HG03139 (cell line): ENCODE measurements around the gene FAM107B.

Experiments used
- ATAC-seq: cut with Tn5 transposase; IDR thresholded peaks from one replicate; pipeline ENCODE4 v1.9.1; 2021; ENCODE audit not compliant: unreplicated experiment

Gene FAM107B

GRCh38 chr10:14519785-14520184, 254.9 kb downstream of the FAM107B start:
- ATAC-seq, result no peak

DNA sequence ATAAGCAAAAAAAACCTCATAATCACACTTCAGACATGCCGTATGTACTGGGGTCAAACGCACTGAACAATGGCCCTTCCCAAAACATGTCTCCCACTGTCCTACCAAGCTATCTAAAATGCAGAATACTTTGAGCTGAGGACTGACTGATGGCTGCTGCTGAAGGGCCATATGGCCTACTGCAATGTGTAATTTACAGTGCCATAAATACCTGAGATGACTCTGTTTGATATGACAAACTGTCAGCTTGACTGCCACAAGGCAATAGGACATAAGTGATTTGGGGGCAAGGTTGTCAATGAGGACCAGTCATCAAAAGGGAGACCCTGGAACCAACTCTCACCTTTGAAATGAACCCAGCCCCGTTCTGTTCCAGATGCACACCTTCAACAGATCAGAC, 256.5 kb downstream of the FAM107B start:
- ATAC-seq, result no peak

DNA sequence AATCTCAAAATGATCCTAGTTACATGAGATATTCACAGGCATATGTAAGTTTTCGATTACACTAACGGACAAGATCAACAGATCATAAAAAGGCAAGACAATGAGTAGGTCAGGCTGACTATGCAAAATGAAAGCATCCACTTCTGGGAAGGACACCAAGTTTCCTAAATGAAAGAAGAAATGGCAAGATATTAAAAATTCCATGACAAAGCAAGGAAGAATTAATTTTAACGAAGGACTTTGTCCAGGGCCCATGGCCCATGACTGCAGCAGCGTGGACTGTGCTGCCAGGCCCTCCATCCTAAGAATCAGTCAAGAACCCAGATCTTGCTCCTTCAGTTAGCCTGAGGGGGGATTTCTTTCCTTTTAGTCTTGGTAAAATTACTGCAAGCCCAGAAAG, 261.6 kb downstream of the FAM107B start:
- ATAC-seq, result no peak

GRCh38 chr10:14510346-14510745, 264.4 kb downstream of the FAM107B start:
- ATAC-seq, result no peak

GRCh38 chr10:14508725-14509124, 266.0 kb downstream of the FAM107B start:
- no peak for ATAC-seq

- ATAC-seq, result no peak
Observed at GRCh38 chr10:14507781-14508180, 266.9 kb downstream of the FAM107B start.

- no peak for ATAC-seq
Observed at GRCh38 chr10:14507176-14507575, 267.5 kb downstream of the FAM107B start.

GRCh38 chr10:14502431-14502830, 272.3 kb downstream of the FAM107B start:
- no peak for ATAC-seq

DNA sequence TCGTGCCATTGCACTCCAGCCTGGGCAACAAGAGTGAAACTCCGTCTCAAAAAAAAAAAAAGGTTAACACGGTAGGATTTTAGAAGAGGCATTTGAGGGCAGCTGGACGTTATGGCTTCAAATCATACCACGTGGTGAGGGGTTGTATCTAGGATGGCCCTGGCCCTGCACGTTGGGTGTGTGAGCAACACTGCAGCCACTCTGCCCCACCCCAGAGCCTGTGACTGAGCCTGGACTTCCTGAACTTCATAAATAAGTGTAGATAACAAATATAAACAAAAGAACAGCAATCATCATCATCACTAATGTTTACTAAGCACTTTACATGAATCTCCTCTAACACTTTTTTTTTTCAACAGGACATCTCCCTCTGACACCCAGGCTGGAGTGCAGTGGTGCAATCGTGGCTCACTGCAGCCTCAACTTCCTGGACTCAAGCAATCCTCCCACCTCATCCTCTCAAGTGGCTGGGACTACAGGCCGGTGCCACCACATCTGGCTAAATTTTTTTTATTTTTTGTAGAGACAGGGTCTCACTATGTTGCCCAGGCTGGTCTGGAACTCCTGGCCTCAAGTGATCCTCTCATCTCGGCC, 274.4 kb downstream of the FAM107B start:
- ATAC-seq, result no peak

DNA sequence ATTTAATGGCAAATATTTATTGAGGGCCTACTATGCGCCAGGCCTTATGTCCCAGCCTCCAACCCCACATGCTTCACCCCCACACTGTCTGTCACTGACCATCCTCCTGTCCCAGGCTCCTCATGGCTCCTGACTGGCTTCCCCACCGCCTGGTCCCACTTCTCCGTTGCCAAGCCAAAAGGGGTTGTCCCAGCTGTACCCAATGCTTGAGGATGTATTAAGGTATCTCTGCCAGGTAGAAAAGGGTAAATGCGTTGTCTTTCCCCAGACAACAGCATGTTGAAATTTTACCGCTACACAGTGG, 275.1 kb downstream of the FAM107B start:
- ATAC-seq, result no peak

DNA sequence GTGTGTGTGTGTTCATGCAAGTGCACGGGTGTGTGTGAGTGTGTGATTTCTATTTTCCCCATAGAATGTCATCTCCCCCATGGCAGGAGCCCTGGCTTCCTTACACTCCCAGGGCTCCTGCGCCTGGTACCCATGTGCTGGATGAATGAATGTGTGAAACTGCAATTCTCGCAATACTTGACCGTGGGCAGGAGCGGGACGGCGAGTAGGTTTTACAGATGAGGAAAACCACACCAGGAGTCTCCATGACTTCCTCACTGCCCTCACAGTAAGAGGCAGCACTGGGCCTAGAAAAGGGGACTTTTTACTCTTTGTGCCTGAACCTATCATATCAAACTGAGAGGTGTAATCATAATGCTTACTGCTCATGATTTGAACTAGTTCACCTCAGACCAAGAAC, 276.4 kb downstream of the FAM107B start:
- ATAC-seq, result no peak

GRCh38 chr10:14491811-14492210, 282.9 kb downstream of the FAM107B start:
- ATAC-seq, result no peak

DNA sequence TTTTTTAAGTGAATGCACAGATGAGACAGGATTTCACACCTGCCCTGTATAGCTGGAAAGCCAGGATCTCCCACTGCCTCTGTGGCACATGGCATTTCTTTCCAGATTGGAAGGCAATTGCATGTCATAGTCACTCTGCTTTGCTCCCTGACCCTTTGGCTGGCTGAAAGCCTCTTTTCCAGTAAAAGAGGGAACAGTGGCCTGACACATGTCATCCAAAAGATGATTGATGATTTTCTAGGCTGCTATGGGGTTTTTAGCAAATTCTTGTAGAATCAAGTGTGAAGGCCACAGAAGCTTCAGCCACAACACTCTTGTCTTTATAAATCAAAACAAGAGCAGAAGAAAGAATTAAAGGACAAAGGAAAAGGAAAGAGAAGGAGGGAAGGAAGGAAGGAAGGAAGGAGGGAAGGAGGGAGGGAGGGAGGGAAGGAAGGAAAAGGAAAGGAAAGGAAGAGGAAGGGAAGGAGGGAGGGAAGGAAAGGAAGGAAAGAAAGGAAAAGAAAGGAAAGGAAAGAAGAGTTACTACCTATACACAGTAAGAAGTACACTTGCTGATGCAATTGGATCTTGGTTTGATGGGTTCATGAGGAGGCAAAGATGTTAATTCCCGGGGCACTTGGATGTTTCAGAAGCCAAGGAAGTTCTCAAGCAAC, 285.0 kb downstream of the FAM107B start:
- ATAC-seq, result no peak

GRCh38 chr10:14487488-14487883, 287.2 kb downstream of the FAM107B start:
- ATAC-seq, result no peak

- ATAC-seq, result no peak
Observed at GRCh38 chr10:14486777-14487487, 287.8 kb downstream of the FAM107B start.

DNA sequence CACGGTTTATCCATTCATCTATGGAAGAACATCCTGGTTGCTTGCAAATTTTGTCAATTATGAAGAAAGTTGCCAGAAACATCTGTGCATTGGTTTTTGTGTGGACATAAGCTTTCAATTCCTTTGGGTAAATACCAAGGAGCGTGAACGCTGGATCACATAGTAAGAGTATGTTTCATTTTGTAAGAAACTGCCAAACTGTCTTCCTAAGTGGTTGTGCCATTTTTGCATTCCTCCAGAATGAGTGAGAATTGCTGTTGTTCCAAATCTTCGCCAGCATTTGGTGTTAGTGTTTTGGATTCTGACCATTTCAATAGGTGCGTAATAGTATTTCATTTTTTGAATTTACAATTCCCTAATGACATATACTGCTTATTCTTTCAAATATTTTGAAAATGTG, 288.7 kb downstream of the FAM107B start:
- ATAC-seq, result no peak

DNA sequence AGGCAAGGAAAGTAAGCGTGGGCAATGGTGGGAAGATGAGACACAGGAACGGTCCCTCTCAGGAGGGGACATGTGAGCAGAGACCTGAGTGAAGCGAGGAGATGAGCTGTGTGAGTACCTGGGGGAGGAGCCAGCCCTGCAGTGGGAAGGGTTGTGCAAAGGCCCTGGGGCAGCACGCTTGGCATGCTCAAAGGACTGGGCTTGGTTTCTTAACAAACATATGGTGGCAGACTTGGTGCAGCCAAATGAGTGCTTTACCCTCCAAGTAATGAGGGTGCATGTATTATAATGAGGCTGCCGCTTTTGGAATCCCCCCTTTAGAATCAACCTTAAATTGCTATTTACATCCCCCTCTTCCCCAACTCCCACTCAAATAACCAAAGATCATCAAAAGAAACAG, 291.3 kb downstream of the FAM107B start:
- no peak for ATAC-seq

GRCh38 chr10:14481752-14482151, 292.9 kb downstream of the FAM107B start:
- ATAC-seq, result no peak

DNA sequence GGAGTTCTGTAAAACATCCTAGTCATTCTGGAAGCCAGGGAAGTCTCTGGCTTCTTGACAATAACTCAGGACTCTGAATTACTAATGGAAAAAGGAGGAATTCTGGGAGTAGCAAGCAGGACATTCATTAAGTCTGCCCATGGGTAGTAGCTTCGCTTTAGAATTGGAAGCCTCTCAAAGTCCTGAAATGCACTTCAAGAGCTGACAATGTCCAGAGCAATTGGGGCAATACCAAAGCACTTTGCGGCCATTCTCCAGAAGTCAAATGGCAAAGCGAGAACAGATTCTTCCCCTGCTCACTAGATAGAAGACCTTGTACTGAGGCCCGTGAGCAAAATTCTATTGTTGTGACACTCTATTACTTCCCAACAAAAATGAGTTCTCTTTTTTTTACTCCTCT, 293.7 kb downstream of the FAM107B start:
- no peak for ATAC-seq

GRCh38 chr10:14478604-14479003, 296.1 kb downstream of the FAM107B start:
- ATAC-seq, result no peak

GRCh38 chr10:14478201-14478600, 296.5 kb downstream of the FAM107B start:
- no peak for ATAC-seq

DNA sequence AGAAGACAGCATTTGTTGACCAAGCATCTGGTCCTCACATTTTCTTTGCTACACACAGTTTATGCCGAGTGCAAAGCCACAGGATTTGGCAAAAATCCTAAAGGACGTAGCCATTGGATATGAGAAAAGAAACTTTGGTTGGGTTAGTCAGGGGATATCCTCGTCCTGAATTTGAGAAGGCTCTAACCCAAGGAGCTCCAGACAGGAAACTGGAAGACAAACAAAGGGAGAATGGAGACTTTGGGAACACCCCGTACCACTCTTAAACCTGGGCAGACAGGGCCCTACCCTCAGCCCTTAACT, 297.3 kb downstream of the FAM107B start:
- no peak for ATAC-seq
